Panc1 (cell line): ENCODE data around the gene AVL9.

Source experiments
- CTCF ChIP-seq: fragments of 450-650 bp; IDR thresholded peaks from 2 replicates; pipeline ENCODE4 v1.5.1; 2017; ENCODE audit warnings: mild to moderate bottlenecking
- POLR2AphosphoS5 ChIP-seq: IDR thresholded peaks from 2 replicates; pipeline ENCODE4 v1.6.1; 2012; ENCODE audit warnings: mild to moderate bottlenecking, low read depth, low read length, moderate library complexity
- REST ChIP-seq, 2 experiments: IDR thresholded peaks; 2 replicates each; pipeline ENCODE4 v1.6.1; 2011 to 2012; ENCODE audit warnings: low read depth in 2 of 2, control low read depth in 1 of 2, low read length in 1 of 2, mild to moderate bottlenecking in 1 of 2, moderate library complexity in 1 of 2; ENCODE audit not compliant: insufficient read depth in 1 of 2
- SIN3A ChIP-seq: IDR thresholded peaks from 2 replicates; pipeline ENCODE4 v1.6.1; 2012; ENCODE audit warnings: low read depth, mild to moderate bottlenecking, low read length, moderate library complexity, borderline replicate concordance; ENCODE audit not compliant: insufficient read depth

GRCh38 chr7:32631021-32631420 lies 135.7 kb downstream of the AVL9 start:
- no peak for TF ChIP-seq CTCF
- TF ChIP-seq REST (IDR thresholded peaks at IDR 0.05; ENCODE audit: insufficient read depth in 1 of 2, low read depth in 2 of 2, low read length in 1 of 2), result no peak
- TF ChIP-seq SIN3A, result no peak
- TF ChIP-seq POLR2AphosphoS5, result no peak
